Central memory CD4-positive, alpha-beta T cell (primary cell): ENCODE measurements around the gene NASP.
A peak's percentile ranks its signal among the peaks of the same experiment; 100 is the strongest.

Experiments used
- DNase-seq: peaks from one replicate; pipeline ENCODE4 v3.0.0; 2022
- total RNA-seq, 3 experiments: gene quantifications; one replicate each; lab custom pipeline; 2026; lab: John Stamatoyannopoulos, UW

The NASP gene, protein sequence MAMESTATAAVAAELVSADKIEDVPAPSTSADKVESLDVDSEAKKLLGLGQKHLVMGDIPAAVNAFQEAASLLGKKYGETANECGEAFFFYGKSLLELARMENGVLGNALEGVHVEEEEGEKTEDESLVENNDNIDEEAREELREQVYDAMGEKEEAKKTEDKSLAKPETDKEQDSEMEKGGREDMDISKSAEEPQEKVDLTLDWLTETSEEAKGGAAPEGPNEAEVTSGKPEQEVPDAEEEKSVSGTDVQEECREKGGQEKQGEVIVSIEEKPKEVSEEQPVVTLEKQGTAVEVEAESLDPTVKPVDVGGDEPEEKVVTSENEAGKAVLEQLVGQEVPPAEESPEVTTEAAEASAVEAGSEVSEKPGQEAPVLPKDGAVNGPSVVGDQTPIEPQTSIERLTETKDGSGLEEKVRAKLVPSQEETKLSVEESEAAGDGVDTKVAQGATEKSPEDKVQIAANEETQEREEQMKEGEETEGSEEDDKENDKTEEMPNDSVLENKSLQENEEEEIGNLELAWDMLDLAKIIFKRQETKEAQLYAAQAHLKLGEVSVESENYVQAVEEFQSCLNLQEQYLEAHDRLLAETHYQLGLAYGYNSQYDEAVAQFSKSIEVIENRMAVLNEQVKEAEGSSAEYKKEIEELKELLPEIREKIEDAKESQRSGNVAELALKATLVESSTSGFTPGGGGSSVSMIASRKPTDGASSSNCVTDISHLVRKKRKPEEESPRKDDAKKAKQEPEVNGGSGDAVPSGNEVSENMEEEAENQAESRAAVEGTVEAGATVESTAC
- total RNA-seq, result 101 to 312 (median 241) reads per million in 3 experiments

DNA sequence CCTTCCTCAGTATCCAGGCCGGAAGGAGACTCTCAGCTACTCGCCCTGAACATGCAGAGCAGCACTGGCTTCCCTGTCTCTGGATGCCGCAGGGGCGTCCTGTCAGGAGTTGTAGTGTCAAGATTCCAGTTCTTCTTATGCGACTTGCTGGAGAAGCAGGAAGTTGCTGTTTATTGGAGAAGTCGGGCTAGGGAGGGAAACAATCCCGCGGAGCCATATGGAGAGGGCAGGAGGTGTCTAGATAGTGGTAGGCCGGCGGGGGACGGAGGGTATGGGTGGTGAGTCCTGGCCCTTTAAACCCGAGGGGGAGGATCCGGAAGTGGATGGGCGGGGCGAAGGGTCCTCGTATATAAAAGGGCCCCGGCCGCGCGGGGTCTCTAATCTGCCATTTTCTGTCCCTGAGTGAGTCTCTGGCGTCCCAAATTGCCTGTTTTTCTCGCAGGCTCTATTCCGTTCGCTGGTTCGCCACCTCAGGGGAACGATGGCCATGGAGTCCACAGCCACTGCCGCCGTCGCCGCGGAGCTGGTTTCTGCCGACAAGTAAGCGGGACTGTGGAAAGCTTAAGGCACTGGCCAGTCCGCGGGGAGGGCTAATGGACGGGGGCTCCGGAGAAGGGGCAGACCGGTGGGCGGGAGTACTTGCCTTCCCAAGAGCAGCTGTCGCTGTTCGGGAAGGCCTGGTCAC lies at the start of gene NASP:
Gene NASP (plus strand): TSS at position 376 of the 685 bp plus-strand sequence. CDS start 106 bp downstream, at position 482.
- DNase-seq, result peak; percentile 90

DNA sequence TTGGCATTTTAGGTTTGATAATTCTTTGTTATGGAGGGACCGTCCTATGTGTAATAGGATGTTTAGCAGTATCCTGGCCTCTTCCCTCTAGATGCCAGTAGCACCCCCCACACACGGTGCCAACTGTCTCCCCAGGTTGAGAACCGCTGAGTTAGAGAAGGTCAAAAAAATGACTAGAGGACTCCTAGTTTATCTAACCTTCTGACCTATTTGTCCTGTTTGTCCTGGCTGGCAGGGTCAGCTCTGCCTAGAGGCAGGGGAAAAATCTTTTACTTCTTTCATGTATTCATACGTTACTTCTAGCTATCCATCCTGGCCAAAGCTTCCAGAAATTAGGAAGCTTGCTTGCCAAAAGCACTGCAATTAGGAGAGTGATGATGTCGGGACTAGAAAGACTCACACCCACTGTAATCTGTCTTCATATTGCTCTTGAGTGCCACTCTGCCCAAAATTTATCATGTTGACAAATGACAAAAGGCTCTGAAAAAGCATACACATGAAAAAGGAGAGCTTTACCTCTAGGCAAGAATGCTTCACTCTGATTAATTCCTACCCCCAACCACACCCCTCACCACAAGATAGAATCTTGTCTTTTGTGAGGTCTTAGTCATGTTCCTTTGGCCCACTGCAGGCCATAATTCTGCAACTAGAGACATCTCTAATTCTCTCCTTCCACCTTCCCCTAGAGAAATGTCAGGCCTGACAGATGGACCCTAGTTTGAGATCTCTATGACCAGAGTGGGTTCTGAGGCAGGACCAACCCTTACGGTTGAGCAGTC lies 47.7 kb upstream of the NASP start:
- DNase-seq, result no peak

DNA sequence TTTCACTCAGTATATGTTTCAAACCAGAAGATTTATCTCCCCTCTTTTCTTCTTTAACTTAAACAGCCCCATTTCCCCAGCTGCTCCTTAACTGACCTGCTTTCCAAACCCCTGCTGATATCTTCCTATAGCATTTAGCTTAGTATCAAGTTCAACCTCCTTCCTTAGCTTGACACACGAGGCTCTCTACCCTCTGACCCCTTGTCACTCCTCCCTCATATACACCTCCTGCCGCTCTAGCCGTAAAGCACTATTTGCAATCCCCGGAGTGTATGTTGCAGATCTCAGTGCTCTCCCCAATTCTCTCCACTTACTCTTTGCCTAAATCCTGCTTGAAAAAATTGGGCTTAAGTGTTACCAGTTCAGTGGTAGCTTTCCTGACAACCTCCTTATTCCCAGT lies 47.0 kb upstream of the NASP start:
- no peak for DNase-seq

DNA sequence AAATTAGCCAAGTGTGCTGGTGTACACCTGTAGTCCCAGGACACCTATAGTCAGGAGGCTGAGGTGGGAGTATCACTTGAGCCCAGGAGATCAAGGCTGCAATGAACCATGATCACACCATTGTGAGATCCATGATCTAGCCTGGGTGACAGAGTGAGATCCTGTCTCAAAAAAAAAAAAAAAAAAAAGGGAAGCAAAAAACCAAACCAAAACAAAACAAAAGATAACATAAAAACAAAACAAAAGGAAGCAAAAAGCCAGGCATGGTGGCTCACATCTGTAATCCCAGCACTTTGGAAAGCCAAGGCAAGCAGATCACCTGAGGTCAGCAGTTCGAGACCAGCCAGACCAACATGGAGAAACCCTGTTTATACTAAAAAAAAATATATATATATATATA lies 42.6 kb upstream of the NASP start:
- DNase-seq, result no peak

DNA sequence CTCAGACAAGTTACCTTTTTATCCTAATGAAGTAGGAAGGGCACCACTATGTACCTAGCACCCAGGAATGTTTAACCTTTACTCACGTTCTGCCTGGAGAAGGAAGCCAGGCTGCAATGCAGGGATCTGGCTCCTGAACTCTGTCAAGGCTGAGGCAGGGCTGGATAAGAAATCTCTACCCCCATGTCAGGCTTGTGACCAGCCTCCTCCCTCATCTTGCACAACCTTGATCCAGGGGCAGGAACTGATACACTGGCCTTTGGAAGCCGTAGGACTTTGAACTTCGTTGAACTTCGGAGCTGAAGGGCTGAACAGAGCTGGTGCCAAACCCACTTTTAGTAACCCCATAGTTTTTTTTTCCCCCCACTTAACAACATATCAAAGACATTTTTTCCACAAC lies 41.2 kb upstream of the NASP start:
- DNase-seq, result no peak

DNA sequence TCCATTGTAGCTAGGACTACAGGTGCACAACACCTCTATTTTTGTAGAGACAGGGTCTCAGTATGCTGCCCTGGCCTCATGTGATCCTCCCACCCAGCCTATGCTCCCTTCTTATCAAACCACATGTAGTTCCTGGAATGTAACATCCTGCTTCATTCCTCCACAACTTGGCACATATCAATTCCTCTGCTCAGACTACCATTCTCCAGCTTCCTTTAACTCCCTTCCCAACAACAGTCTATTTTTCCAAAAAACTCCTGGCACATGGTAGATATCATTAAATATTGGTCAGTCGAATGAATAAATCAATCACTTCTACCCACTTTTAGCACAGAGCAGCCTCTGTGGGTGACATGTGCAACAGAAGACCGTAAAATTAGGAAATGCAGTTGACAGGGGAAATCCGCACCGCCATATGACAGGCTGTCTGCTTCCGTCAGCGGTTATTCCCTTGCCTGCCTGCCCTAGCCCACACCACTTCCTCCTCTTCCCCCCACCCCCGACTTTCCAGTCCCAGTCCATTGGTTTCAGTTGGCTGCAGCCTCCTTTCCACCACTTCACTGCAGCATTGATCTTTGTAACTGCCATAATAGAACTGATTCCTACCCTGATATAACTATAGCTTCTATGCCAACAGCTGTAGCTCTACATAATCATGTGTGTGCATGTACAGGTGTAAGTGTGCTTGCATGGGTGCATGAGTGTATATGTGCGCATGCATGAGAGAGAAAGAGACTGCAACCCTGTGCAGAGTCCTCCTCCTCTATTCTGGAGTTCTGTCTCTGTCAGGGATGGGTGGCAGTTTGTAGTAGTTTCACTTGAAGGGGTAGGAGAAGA lies 40.0 kb upstream of the NASP start:
- DNase-seq, result peak; percentile 81

DNA sequence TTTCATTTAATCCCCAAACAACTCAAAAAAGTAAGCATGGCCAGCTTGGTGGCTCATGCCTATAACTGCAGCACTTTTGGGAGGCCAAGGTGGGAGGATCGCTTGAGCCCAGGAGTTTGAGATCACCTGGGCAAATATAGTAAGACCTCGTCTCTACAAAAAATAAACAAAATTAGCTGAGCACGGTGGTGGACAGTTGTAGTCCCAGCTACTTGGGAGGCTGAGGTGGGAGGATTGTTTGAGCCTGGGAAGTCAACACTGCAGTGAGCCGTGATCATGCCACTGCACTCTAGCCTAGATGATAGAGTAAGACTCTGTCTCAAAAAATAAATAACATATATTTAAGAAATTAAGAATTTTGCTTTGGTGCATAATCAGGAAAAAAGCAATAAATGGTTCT lies 39.3 kb upstream of the NASP start:
- no peak for DNase-seq

DNA sequence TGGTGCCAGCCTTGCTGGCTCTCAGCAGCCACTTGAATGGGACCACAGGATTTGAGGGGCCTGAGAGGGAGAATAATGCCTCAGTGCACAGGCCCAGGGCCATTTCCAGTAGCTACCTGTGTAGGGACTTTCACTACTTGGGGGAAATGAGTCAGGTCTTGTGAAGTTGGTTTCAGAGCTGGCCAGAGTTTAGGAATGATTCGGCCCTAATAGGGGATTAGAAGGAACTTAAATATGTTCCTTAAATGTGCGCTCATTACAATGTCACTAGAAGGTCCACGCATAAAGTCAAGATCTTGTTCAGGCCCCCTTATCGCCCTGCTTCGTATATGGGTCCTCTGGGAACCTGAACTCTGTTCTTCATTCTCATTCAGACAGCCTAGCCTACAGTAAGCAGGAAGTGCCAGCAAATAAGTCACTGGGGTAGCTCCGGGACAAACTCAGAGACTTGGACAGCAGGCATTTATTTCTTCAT lies 38.8 kb upstream of the NASP start:
- DNase-seq, result no peak

DNA sequence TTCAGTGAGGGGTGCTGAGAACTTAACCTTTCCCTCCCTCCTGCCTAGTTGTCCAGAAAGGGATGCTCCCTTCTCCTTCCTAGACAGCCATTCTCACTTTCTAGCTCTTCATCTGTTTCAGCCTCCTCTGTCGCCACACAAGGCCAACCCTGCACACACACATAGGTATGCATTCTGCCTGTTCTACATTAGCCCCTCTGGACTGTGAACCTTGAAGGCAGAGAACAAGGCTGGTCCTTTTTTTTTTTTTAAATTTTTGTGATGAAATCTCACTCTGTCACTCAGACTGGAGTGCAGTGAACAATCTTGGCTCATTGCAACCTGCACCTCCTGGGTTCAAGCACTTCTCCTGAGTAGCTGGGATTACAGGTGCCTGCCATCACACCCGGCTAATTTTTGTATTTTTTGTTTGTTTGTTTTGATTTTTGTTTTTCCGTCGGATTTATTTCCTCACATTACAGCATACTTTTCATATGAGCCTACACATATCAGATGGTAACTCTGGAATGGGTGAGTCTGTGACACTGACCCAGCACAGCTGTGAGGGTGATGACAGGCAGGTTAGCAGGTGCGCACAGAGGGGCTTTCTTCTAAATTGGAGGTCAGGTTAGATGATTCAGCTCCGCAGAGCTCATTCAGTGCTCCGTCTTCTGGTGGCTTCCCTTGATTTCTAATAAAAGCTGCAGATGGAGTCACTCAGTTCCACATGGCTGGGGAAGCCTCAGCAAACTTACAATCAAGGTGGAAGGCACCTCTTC lies 38.1 kb upstream of the NASP start:
- no peak for DNase-seq

DNA sequence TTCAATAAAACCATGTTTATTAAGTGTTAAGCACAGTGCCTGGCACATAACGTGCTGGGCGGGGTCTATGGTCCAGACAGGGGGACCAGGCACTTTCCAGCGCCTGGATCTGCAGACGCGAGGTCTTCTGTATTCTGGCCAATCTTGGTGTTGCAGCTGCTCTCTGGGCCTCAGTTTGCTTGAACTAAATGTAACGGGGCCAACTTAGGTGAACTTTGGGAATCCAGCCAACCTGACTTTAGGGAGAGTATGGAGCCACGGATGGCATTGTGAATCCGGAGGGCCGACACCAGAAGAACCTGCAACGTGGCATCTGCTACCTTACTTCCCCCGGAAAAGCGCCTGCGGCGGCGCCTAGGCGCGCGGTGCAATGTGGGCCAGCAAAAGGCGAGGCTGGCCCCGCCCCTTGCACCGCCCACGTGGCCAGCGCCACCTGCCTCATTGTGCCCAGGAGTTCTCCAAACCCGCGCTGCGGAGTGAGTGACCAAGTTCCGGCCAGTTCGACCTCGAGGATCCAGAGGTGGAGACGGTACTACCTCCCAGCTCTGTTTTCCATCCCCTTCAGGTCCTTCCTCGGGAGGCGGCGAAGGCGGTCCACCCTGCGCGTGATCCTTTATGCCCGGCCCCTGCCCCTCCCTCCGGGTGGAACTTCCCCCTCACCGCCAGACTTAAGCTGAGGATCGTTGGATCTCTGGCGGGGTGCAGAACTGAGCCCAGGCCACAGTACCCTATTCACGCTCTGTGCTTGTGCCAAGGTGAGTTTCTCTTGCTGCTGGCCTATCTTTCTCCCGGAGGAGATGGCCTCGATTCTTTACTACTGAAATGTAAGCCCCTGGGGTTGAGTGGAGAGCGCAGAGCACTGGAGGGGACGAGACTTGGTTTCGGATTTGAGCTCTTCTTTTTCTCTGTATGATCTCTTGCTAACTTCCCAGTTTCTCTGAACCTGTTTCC lies 33.2 kb upstream of the NASP start, which contains the start of gene AKR1A1:
Gene AKR1A1 (plus strand): TSS at position 426 of the 951 bp plus-strand sequence. CDS start 10,969 bp downstream, outside the sequence.
- peak; percentile 85 for DNase-seq

DNA sequence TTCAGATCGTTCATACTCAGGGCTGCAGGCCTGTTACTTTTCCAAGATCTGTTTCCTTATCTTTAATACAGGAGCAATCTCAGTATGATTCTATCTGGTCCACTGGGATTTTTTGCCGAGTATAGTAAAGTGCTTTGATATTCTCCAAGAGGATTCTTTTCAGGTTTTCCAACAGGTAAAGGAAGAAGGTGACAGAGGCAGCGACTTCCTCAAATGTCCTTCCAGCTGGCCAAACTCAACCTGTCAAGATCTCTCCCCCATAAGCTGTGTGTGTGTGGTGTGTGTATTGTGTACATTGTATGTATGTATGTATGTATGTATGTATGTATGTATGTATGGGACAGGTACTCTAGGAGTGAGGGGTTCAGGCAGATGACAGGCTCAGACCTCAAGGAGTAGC lies 32.2 kb upstream of the NASP start:
- no peak for DNase-seq

DNA sequence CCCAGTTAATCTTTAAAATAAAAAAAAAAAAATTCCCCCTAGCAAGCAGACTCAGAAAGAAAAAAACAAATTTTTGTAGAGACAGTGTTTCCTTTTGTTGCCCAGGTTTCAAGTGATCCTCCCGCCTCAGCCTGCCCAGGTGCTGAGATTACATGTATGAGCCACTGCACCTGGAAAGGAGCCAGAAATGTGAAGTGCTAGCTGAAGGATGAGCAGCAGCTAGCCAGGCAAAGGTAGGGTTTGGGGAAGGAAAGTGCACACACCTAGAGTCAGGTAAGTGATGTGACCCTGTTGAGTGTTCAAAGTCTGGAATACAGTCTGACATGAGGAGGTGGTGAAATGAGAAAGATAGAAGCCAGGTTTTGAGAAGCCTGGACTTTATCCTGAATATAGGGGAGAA lies 31.5 kb upstream of the NASP start:
- DNase-seq, result no peak

DNA sequence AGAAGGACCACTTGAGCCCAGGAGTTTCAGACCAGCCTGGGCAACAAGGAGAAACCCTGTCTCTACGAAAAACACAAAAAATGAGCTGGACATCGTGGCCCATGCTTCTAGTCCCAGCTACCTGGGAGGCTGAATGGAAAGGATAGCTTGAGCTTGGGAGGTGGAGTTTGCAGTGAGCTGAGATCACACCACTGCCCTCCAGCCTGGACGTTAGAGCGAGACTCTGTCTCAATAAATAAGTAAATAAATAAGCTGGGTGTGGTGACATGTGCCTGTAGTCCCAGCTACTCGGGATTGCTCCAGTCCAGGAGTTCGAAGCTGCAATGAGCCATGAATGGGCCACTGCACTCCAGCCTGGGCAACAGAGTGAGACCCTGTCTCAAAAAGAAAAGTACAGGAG lies 29.6 kb upstream of the NASP start:
- DNase-seq, result no peak

DNA sequence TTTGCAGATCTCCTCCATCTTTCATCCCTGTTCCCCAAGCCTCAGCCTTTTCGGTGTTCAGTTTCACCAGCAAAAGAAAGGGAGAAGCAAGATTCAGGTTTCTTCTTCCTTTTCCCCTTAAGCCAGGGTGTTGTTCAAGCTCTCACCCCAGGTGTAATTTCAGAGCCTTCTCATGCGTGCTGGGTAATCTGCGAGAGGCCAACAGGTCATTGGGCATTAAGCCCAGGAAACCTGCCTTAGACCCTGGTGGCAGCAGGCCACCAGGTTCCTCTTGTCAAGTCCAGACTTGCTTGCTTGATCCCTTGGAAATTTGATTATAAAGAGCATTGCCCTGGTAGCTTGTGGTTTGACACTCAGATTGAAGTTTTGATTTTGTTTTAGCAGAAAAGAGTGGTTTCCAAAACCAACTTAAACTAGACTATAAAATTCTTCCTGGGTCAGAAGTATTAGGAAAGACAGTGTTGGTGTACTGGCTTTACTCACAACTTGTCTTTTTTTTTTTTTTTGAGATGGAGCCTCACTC lies 26.4 kb upstream of the NASP start:
- DNase-seq, result no peak

DNA sequence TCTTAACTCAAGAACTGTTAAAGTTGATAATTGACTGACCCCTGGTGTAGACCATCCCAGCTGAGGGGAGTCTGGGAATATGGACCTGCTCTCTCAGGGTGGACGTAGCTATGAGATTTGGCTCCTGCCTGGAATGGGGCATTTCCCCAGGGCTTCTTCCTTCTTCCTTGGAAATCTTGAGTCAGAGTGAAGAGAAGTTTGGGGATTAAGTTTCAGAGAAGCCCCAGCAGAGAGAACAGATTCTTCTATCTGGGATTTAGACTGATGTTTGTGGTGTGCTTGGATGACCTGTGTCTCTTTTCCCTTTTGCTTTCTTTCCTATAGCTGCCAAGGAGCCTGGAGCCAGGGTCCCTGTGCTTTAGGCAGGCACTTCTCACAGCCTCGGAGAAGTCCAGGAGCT lies 20.0 kb upstream of the NASP start:
- no peak for DNase-seq

DNA sequence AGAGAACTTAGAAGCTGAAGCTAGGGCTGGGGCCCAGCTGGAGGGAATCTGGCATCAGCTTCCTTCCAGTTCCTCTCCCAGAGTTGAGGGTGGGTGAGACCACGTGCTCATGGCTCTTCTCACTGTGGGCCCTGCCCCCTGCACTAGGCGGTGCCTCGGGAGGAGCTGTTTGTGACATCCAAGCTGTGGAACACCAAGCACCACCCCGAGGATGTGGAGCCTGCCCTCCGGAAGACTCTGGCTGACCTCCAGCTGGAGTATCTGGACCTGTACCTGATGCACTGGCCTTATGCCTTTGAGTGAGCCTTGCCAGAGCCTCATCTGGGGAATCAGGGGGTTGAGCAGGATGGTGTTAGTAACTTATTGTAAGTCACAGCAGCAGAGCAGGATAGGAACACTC lies 17.1 kb upstream of the NASP start:
- no peak for DNase-seq

DNA sequence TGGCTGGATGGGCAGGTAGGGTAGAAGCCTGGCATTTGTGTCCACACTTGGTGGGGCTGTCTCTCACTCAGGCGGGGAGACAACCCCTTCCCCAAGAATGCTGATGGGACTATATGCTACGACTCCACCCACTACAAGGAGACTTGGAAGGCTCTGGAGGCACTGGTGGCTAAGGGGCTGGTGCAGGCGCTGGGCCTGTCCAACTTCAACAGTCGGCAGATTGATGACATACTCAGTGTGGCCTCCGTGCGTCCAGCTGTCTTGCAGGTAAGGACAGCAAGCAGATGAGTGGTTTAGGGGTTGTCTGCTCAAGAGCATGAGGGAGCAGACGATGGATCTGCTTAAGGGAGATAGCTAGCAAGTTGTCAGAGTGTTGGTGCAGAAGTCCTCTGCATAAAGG lies 15.9 kb upstream of the NASP start:
- no peak for DNase-seq

DNA sequence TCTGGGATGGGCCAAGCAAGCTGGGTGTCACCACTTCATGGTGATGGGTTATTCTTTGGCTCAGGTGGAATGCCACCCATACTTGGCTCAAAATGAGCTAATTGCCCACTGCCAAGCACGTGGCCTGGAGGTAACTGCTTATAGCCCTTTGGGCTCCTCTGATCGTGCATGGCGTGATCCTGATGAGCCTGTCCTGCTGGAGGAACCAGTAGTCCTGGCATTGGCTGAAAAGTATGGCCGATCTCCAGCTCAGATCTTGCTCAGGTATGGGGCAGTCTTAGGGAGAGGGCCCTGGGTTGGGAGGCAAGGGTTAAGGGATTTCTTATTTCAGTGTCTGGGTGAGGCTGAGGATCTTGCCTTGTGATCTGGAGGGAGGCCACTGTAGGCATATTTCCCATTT lies 15.4 kb upstream of the NASP start:
- DNase-seq, result no peak

DNA sequence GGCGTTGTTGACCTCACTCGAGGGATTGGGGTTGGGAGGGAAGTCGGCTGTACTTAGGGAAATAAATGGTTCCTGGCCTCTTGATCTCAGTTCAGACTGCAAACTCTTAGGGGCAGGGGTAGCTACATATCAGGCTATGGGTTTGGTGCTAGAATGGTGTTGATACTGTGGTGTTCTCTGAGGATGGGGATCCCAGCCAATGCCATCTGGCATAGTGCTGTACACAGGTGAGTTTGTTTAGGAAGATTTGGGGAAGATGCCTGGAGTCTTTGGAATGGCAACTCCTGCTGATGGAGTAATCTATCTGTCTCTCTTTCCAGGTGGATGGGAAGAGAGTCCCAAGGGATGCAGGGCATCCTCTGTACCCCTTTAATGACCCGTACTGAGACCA lies 14.3 kb upstream of the NASP start:
- DNase-seq, result no peak
